NCI-H2227 (cell line): ENCODE data around the gene ONECUT1.

ENCODE experiments used
- DNase-seq: peaks from one replicate; lab custom pipeline; 2025; ENCODE audit not compliant: unreplicated experiment; lab: John Stamatoyannopoulos, UW

ONECUT1 gene

DNA sequence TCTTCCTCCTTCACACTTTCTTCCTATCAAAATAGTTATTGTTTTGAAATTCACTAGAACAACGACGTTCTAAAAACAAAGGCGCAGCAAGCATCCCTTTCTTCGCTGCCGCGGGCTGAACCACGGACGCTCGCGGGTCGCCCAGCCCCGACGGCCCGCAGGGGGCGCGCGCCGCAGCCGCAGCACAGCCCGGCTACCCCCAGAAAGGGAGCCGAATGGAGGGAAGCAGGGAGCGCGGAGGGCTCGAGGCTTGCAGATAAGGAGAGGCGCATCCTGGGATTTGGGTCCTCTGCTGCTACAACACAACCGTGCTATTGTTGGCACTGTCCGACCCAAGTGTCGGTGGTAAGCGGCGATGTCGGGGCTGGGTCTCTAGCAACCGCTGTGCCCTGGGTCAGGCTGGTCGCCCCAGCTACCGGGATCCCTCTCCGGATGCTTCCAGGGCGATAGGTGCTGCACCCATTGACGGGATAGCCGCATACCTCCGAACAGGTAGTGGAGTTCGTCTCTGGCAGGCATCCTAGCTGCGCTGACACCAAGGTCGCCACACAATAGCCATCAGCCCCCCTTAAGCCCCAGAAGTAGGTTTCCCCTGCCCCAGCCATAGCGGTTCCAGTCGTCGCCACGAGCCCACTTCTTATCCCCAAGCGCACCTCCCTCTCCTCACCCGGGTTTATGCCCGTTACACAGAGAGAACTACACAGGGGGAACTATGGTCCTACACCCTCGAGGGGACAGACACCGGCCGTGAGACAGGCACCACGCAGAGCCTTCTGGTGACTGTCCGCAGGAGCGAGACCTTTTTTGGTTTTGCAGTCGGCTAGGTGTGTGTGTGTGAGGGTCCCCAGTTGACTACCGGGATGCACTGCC lies 6.0 kb downstream of the ONECUT1 start:
- DNase-seq, result no peak

DNA sequence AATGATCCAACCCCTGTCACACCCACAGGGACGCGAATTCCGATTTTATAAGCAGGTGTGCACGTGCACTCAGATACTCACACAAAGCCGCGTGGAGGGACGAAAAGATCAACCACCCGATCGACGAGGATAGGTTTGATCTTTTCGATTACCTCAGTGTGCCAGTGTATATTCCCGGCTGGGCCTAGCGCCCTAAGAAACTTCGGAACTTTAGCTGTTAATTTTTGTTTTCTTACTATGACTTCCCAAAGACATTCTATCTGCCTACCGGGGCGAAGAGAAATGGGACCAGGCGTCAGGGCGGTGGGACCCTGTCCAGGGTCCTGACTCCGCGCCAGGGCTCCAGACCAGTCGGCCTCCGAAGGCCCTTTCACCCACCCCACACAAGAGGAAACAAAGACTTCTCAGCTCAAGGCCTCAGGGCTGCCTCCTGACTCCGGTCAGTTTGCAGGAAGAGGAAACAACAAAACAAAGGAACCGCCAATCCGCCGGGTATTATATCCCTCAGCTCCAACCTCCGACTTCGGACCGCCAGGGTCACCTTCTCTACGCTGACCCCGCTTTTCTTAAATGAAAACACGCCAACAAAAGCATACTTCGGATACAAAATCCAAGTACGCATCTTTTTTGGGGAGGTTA lies 6.8 kb downstream of the ONECUT1 start:
- DNase-seq, result no peak

DNA sequence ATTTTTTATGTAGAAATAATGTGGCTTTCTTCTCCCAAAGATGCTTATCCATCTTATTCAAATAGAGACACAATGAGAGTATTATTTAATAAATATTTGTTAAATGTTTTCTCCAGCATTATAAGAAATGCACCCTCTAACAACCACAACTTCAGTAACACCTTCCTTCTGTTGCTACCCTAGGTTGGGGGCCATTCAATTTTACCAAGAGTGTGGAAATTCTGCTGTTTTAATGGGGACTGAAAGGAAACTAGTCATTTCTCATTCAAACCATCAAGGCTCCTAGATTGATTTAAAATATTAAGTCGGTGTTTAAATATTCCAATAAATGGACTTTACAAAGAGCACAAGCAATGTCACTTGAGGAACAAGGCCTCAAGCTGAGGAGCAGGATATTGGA lies 7.6 kb downstream of the ONECUT1 start:
- DNase-seq, result no peak

DNA sequence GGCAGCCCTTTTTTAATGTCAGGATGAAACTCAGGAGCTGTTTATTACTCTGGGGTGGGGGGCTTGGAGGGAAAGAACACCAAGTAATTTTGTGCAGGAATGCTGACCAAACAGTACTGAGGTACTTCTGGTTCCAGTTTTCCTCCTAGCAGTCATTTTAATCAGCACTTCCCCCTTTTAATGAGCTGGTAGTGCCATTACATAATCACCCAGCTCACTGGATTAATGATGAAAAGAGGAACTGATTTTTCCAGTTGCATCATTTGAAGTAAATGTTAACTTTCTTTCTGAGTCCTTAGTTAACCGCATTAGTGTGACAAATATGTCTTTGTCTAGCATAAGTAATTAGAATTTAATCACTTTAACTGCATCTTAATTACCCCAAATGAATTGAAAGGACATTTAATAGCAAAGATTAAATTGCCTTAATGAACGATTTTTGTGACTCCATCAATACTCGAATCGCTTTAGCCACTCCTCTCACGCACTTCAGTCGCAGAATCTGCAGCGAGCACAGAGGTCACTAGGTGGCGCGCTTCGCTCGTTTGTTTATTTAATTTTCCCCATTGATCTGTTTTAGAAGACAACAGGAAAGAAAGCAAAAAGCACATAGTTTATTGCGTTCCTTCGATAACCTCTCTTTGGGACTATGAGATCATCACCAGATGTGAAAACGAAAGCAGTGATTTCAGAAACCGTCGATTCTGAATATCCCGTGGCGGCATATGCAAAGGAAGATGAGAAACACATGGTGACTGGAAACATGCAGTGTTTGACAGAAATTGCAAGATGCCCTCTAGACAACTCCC lies 9.8 kb downstream of the ONECUT1 start:
- DNase-seq, result peak; percentile 77

DNA sequence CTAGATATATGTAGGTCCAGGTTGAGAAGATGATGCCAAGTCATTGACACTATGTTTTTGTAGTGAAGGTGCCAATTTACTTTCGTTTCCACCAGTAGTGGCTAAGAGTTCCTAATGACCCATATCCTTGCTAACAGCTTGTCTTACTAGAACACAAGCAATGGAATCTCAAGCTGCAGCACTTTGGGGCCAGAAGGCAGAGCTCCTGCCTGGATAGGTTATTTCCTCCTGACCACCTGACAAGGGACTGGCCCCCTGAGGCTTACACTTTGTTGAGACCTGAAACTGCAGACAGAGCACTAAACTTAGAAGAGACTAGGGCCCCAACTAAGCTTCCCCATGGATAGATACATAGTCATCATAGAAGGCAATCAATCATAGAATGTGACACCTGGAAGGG lies 11.7 kb downstream of the ONECUT1 start:
- DNase-seq, result no peak

DNA sequence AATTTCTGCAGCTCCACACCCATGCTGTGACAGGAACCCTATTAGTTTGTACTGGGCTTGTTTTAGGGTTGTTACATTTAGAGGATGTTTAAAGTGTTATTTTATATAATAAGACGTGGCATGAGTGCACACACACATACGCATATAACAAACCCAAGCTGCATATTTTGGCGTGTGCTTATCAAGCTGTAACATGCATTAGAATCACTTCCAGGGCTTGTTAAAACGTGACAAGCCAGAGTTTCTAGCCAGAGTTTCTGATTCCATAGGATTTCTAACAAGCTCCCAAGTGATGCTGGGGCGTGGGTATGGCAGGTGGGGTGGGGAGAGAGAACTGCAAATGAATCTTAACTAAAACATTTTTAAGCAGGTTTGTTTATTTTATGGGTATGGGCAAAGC lies 17.4 kb downstream of the ONECUT1 start:
- DNase-seq, result no peak

DNA sequence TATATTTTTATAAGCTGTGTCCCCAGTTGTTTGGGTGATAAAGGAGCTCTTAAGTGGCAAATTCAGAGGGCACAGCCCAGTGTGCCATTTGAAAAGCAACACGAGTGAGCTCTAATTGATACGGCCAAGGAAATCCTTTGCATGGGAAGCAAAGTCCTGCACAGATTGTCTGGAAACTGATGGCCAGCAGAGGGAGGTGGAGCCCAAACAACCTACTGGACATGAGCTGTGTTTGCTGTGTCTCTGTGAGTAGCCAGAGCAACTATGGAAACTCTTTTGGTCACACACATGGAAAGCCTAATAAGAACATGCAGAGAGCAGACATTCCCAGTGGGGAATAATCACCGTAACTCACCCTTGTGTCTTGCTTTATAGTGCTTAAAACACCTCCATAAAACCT lies 24.4 kb downstream of the ONECUT1 start:
- peak; percentile 26 for DNase-seq

DNA sequence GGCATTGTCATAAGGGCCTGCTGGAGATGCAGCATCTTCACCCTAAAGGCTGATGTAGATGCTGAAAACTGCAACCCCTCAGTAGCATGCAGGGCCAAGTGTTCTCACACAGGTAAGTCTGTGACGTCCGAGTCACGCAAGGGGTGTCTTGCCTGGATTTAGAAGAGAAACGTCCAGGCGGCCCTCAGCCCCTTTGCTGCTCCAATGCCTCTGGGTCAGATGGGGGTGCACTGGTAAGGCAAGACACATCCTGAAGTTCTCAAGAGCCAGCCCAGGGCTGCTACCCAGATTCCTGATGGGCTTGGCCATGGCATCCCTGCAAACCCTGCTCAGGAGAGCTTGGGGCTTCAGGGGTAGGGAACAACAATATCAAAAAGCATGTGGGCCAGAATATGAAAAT lies 25.4 kb downstream of the ONECUT1 start:
- DNase-seq, result no peak

DNA sequence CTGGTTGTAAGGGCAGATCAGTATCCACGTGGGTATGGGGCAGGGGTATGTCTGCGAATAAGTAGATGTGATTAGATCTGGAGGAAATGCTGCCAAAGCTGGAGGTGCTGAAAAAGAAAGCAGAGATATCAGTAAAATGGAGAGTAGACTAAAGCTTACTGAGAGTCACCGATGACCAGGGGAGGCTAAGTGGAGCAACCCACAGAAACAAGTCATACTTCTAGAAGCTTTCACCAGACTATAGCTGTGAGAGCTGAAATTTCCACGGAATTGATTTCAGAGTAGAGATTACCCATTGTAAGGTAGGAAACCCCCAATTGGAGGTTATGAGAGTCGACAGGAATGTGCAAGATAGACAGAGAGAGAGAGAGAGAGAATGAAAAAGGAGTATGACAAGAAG lies 27.5 kb downstream of the ONECUT1 start:
- DNase-seq, result no peak

DNA sequence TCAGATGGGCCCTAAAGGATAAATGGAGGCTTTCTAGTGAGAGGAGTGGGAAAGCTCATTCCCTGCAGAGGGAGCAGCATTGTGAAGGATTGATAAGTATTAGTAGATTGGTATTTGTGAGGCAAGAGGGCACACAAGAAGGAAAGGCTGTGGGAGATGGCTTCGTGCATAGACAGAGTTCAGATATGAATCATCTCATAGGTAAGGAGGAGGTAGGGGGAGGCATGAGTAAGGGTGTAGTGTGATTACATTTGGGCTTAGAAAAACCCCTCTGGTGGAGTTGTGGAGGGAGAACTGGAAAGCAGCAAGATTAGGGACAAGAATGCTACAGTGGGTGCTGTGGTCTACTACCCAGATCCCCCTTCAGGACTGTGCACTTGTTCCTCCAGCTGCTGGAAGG lies 29.6 kb downstream of the ONECUT1 start:
- DNase-seq, result no peak

DNA sequence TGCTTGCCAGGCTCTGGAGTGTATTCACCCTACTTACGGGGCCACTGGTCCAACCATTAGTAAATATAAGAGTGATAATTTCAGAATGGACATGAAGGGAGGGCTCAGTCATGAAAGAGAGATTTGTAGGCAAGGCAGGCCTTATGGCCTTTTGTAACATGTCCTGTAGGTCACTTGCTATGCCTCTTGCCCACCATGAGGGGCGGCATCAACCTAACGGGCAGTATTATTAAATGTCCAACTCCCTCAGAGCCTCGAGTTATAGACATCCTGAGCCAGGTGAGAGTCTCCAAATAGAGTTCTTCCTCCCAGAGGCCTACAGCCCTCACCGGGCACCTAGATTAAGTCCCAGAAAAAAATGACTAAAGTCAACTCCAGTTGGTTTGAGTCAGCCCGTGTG lies 30.2 kb downstream of the ONECUT1 start:
- DNase-seq, result no peak

DNA sequence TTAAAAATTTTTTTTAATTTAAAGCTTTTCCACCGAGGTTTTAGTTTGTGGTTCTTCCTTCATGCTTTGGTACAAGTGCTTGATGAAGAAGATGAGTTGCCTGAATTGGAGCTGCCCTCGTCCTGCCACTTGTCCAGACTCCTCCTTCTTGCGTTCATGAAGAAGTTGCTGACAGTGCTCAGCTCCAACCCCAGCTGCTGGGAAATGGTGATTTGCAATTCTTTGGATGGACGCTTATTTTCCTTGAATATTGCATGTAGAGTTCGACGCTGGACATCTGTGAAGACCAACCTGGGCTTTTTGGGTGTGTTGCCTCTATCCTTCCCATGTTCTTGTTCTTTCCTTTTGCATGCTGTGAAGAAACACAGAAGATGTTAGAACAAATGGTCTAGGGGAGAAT lies 32.6 kb downstream of the ONECUT1 start:
- no peak for DNase-seq

DNA sequence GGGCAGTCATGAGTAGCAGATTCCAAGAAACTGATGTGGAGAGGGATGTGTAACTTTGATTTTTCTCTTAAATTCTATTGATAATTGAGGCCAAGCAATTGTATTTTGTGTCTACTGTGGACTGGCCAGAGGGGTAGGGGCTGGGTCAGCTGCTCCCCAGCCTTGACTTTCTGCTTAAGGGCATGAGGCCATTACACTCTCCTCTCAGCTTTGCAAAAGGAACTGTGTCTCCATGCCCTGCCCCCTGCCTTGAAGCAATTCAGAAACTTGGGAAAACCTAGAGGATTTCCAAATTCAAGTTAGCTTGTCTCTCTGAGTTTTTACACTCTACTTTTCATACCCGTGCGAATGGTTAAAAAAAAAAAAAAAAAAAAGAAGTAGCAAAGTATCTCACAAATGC lies 38.6 kb downstream of the ONECUT1 start:
- no peak for DNase-seq

DNA sequence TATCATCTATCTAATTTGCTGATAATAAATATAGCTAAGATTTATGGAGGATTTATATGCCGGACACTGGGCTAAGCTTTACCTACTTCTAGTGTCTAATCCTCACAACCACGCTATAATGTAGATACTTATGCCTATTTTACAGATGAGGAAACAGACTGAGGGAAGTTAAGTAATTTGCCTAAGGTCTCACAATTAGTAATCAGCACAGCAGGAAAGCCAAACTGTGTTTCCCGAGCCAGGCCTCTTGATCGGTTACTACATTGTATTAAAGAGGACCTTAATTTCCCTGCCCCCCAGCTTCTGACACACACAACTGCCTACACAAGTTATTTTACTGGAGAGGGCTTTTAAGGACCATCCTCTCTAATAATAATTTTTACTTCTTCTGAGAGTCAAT lies 40.9 kb downstream of the ONECUT1 start:
- no peak for DNase-seq

DNA sequence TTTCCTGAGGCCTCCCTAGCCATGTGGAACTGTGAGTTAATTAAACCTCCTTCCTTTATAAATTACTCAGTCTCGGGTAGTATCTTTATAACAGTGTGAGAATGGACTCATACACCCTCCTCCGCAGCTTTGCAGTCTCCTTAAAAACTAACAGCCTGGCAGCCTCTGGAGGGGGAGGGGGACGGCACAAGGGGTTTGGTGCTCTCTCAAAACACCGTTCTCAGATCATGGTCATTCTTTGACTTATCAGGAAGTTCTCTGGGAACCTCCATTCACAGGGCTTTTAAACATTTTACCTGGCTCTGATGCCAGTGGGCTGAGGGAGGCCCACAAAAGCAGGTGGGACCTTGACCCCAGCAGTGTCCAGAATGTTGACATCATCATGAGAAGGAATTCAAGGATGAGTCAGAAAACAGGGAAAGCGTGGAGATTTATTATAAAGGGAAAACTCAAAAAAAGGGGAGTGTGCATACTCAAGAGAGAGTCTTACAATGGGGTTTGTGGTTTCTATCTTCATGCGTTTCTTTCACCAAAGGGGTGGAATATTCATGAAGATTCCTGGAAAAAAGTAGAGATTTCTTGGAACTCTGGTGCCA lies 43.9 kb downstream of the ONECUT1 start:
- DNase-seq, result no peak

DNA sequence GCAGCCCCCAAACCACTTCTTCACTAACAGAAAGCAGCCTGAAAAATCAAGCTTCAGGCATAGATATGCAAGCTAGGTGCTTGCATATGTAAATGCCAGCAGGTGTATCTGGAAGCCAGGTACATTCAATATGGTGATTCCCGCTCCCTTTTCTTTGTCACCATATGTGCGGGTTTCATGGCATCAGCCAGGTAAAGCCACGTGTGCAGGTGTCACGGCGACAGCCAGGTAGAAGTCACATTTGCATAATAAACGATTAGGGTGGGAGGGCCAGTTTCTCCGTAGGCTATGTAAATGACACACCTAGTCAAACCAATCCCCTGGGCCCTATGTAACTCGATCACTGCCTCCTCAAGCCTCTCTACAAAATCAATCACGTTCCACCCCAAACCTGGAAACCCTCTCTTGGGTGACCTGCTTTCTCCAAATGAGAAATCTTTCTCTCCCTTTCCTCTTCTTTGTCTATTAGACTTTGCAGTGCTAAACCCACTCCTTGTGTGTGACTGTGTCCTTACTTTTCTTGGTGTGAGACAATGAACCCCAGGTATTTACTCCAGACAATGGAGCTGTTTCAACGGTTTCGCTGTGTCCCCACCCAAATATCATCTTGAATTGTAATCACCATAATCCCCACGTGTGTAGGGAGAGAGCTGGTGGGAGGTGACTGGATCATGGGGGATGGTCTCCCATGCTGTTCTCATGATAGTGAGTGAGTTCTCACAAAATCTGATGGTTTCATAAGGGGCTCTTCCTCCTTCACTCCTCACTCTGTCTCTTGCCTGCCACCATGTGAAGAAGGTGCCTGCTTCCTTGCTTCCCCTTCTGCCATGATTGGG lies 44.6 kb downstream of the ONECUT1 start:
- no peak for DNase-seq

DNA sequence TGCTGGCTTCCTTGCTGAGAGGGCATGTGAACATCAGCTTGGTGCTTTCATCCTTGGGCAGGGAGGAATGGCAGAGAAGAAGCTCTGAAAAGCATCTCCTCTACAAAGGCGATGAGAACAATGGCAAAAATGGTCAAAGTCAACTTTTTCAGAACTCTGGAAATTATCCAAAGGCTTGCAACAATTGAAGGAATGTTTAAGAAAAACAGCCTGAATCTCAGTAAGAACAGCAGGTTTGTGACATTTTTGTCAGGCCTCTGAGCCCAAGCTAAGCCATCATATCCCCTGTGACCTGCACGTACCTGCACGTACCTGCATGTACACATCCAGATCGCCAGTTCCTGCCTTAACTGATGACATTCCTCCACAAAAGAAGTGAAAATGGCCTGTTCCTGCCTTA lies 51.8 kb downstream of the ONECUT1 start:
- DNase-seq, result no peak

DNA sequence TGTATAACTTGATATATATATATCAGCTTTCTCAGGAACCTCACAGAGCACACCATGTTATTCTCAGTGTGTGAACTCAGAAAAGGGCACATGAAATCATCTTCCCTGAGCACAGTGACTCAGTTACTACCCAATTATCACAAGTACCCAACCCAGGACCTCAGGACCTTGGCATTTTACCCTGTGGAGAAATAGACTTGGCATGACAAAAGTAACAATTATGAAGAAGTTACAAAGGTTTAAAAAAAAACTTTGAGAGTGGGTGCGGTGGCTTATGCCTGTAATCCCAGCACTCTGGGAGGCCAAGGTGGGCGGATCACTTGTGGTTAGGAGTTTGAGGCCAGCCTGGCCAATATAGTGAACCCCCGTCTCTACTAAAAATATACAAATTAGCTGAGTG lies 52.4 kb downstream of the ONECUT1 start:
- DNase-seq, result no peak

DNA sequence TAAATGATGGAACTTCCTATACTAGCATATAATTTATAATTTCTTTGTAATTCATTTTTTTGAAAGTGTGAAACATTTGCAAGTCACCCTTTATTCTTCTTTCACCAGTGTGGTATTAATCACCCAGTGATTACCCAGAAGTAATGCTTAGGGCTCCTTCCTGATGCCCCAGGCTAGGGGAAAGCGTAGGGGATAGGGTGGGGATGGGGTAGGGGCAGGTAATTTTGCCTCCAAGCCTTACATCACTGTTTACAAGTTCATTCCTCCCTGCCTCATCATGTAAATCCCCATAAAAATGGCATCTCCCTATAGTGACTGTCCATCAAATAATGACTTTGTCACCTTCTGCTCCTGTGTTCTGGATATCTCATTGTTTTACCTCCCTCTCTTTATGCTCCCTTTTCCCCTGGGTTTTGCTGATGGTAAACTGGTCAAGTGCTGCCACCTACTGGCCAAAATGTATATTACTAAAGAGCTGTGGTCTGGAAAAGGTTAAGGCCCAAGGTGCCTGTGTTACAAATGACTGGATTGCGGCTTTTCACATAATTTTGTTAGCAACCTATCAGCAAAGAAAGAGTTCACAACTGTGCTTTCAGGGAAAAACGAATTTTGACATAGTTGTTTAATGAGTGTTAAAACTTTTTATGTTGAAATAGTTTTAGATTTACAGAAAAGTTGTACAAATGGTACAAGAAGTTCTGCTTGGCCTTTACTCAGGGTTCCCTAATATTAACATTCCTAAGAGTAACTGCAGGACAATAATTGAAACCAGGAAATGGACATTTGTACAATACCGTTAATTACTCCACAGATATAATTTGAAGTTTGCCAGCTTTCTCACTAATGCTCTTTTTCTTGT lies 54.7 kb downstream of the ONECUT1 start:
- DNase-seq, result peak; percentile 80

DNA sequence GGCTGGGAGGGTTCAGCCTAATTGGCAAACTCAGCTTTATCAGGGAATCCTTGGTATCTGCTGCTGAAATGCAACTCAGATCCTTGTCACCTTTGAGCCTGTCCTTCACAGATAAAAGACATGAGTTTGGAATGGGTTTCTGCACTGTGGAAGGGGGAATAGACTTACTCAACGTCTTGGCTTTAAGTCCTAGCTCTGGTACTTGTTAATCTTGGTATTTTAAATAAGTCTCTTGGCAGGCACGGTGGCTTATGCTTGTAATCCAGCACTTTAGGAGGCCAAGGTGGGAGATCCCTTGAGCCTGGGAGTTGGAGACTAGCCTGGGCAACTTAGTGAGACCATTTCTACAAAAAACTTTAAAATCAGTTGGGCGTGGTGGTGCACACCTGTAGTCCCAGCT lies 55.8 kb downstream of the ONECUT1 start:
- DNase-seq, result no peak
